Cardiac muscle cell (in vitro differentiated cells and primary cell): ENCODE measurements around the gene C1orf122. TPM values are rescaled to one million over a fixed set of nuclear protein-coding genes. Genes with fewer than 3 reads are reported as not detected.

Experiments used
- DNase-seq, 2 donors: peaks; one replicate each; pipeline versions ENCODE4 v3.0.0 to v3.0.0-alpha.2; 2010 to 2017; ENCODE audit warnings: low read depth in 1 of 2, low spot score in 1 of 2
- H3K27ac ChIP-seq: fragments of 200-600 bp; sonication (generic); 2 replicates; pipeline ENCODE4 v1.5.1; 2016
- H3K27me3 ChIP-seq: fragments of 200-600 bp; sonication (generic); 2 replicates; pipeline ENCODE4 v1.6.0; 2016; ENCODE audit warnings: control low read depth
- H3K36me3 ChIP-seq: fragments of 200-600 bp; sonication (generic); 2 replicates; pipeline ENCODE4 v1.5.1; 2016; ENCODE audit warnings: control low read depth
- H3K4me1 ChIP-seq: fragments of 200-600 bp; sonication (generic); 2 replicates; pipeline ENCODE4 v1.8.1; 2017; ENCODE audit warnings: low read depth, mild to moderate bottlenecking, mixed run types
- H3K4me3 ChIP-seq: fragments of 200-600 bp; sonication (generic); 2 replicates; pipeline ENCODE4 v1.5.1; 2016; ENCODE audit warnings: mild to moderate bottlenecking
- H3K9me3 ChIP-seq: fragments of 200-600 bp; sonication (generic); 2 replicates; pipeline ENCODE4 v1.5.1; 2017; ENCODE audit warnings: low read depth, mild to moderate bottlenecking, control low read depth
- CTCF ChIP-seq: IDR thresholded peaks from 2 replicates; pipeline ENCODE4 v1.5.1; 2012; ENCODE audit warnings: low read depth, mild to moderate bottlenecking, low read length
- polyA plus RNA-seq: library from polyadenylated mRNA; unstranded; fragments of >200 nt; fragmentation: Nextera tagmentation; extraction: Ambion mirVana; gene quantifications from 2 replicates; pipeline ENCODE4 v1.2.1, GENCODE V29; 2016
- total RNA-seq: library from RNA; depleted of rRNA; stranded (reverse); fragments of >200 nt; gene quantifications from 2 replicates; pipeline ENCODE4 v1.2.3, GENCODE V29; 2016

C1orf122 gene
- total and polyA plus RNA-seq, 2 experiments from 2014 or later, result 104 to 174 TPM

GRCh38 chr1:37809942-37810341 is 2.4 kb downstream of the C1orf122 start:
- H3K9me3 ChIP-seq, result no peaks in the 10 kb centered on the region
- peaks cover 9% of the 10 kb centered on the region for H3K36me3 ChIP-seq
- peak in 1 of 2 donors; percentile 12 for DNase-seq
- H3K27ac ChIP-seq, result no peak overlapping the region
- TF ChIP-seq CTCF, result no peak
- peaks cover 5% of the 10 kb centered on the region for H3K4me1 ChIP-seq
- H3K27me3 ChIP-seq, result no peaks in the 10 kb centered on the region
- no peak overlapping the region for H3K4me3 ChIP-seq

GRCh38 chr1:37811027-37811655 is 3.6 kb downstream of the C1orf122 start:
- H3K36me3 ChIP-seq, result peaks cover 2% of the 10 kb centered on the region
- no peaks in the 10 kb centered on the region for H3K27me3 ChIP-seq
- peak; percentile 83 to 91 for DNase-seq
- peak; percentile 95 for TF ChIP-seq CTCF
- peaks cover 5% of the 10 kb centered on the region for H3K4me1 ChIP-seq
- H3K4me3 ChIP-seq, result no peak overlapping the region
- no peak overlapping the region for H3K27ac ChIP-seq
- no peaks in the 10 kb centered on the region for H3K9me3 ChIP-seq

GRCh38 chr1:37813529-37814145 is 6.0 kb downstream of the C1orf122 start:
- no peak overlapping the region for H3K27ac ChIP-seq
- TF ChIP-seq CTCF, result no peak
- peaks cover 11% of the 10 kb centered on the region for H3K36me3 ChIP-seq

GRCh38 chr1:37814252-37814651 is 6.7 kb downstream of the C1orf122 start:
- Histone ChIP-seq H3K4me3 (no peak overlapping the region), H3K9me3 (no peaks in the 10 kb centered on the region), H3K27ac (no peak overlapping the region), H3K27me3 (no peaks in the 10 kb centered on the region), H3K4me1 (peaks cover 1% of the 10 kb centered on the region), H3K36me3 (peaks cover 14% of the 10 kb centered on the region)
- DNase-seq, result no peak
- no peak for TF ChIP-seq CTCF

More at GRCh38 chr1:37813529-37814145, 6.0 kb downstream of the C1orf122 start:
- Histone ChIP-seq H3K9me3 (no peaks in the 10 kb centered on the region), H3K4me1 (peaks cover 5% of the 10 kb centered on the region), H3K27me3 (no peaks in the 10 kb centered on the region), H3K4me3 (no peak overlapping the region)
- no peak for DNase-seq

GRCh38 chr1:37817481-37817880 is 9.9 kb downstream of the C1orf122 start:
- no peak overlapping the region for H3K4me3 ChIP-seq
- H3K27ac ChIP-seq, result no peak overlapping the region
- peaks cover 29% of the 10 kb centered on the region for H3K36me3 ChIP-seq
- no peaks in the 10 kb centered on the region for H3K27me3 ChIP-seq
- no peaks in the 10 kb centered on the region for H3K9me3 ChIP-seq
- H3K4me1 ChIP-seq, result no peaks in the 10 kb centered on the region
- TF ChIP-seq CTCF, result no peak
- peak in 1 of 2 donors; percentile 37 for DNase-seq
